Keratinocyte (primary cell): ENCODE results near the gene CAPN7.

Experiments
- EZH2 ChIP-seq: IDR thresholded peaks from one replicate; pipeline ENCODE4 v1.6.1; 2012; ENCODE audit warnings: inconsistent platforms, mild to moderate bottlenecking, low read length, moderate library complexity
- TF ChIP-seq, protein P1 (sequence below), 3 experiments: IDR thresholded peaks in 1 of 3; conservative IDR thresholded peaks in 1 of 3; optimal IDR thresholded peaks in 1 of 3; 2 replicates in 2 of 3; 3 replicates in 1 of 3; pipeline versions ENCODE3 to v1.5.1; 2011; ENCODE audit warnings: low read length in 3 of 3, mild to moderate bottlenecking in 3 of 3, moderate library complexity in 2 of 3, control low read depth in 1 of 3, inconsistent platforms in 1 of 3; ENCODE audit not compliant: insufficient read depth in 2 of 3; ENCODE audit errors: extremely low read depth in 1 of 3

- TF ChIP-seq, protein P1, sequence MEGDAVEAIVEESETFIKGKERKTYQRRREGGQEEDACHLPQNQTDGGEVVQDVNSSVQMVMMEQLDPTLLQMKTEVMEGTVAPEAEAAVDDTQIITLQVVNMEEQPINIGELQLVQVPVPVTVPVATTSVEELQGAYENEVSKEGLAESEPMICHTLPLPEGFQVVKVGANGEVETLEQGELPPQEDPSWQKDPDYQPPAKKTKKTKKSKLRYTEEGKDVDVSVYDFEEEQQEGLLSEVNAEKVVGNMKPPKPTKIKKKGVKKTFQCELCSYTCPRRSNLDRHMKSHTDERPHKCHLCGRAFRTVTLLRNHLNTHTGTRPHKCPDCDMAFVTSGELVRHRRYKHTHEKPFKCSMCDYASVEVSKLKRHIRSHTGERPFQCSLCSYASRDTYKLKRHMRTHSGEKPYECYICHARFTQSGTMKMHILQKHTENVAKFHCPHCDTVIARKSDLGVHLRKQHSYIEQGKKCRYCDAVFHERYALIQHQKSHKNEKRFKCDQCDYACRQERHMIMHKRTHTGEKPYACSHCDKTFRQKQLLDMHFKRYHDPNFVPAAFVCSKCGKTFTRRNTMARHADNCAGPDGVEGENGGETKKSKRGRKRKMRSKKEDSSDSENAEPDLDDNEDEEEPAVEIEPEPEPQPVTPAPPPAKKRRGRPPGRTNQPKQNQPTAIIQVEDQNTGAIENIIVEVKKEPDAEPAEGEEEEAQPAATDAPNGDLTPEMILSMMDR (optimal IDR thresholded peaks at IDR 0.05 in 1 of 3, IDR thresholded peaks at IDR 0.05 in 1 of 3, conservative IDR thresholded peaks at IDR 0.05 in 1 of 3; ENCODE audit: extremely low read depth in 1 of 3, insufficient read depth in 2 of 3, low read length in 3 of 3), result peak in 1 of 3 experiments; percentile 14
- TF ChIP-seq EZH2, result no peak
These were observed 73.8 kb downstream of the CAPN7 start for GRCh38 chr3:15279671-15280402.
